ENCODE results near the gene GRAMD4. TPM values are rescaled to one million over a fixed set of nuclear protein-coding genes. Genes with fewer than 3 reads are reported as not detected.

The GRAMD4 gene
- polyA plus RNA-seq, 2 of the 4 experiments (the other 2 are of a cell fraction) = 7.7 to 13.1 TPM

DNA sequence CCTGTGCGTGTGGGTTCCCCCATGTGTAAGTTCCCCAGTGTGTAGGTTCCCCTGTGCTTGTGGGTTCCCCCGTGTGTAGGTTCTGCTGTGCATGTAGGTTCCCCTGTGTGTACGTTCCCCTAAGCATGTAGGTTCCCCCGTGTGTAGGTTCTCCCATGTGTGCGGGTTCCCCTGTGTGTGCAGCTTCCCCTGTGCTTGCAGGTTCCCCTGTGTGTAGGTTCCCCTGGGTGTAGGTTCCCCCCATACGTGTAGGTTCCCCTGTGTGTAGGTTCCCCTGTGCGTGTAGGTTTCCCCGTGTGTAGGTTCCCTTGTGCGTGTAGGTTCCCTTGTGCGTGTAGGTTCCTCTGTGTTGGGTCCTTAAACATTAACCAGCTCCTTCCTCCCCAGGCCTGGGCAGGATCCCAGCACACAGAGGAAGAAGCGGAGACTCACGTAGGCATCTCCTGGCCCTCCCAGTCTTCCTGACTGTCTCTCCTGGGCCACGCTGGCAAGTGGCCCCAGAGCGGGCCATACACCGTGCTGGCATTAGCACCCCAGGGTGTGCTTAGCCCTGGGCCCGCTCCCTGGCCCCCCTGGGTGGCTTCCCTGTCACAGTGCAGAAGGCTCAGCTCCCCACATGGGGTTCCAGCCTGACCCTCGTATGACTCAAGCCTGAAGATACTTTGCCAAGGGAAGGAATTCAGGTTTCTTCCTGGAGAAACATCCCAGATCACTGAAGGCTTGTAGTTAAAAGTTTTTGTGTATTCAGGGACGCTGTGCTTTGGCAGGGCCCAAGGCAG is 2.8 kb upstream of the GRAMD4 start (continued):
- TF ChIP-seq RFX5 (IDR thresholded peaks at IDR 0.05) (no peak), NPAS2 (CRISPR knock-in tag; IDR thresholded peaks at IDR 0.05; ENCODE audit: borderline replicate concordance) (no peak), RAD21 (conservative IDR thresholded peaks at IDR 0.05 in 1 of 2, IDR thresholded peaks at IDR 0.05 in 1 of 2) (no peak), HOXB13 (CRISPR knock-in tag; IDR thresholded peaks at IDR 0.05; ENCODE audit: low read depth) (no peak)
- TF ChIP-seq, protein P1, sequence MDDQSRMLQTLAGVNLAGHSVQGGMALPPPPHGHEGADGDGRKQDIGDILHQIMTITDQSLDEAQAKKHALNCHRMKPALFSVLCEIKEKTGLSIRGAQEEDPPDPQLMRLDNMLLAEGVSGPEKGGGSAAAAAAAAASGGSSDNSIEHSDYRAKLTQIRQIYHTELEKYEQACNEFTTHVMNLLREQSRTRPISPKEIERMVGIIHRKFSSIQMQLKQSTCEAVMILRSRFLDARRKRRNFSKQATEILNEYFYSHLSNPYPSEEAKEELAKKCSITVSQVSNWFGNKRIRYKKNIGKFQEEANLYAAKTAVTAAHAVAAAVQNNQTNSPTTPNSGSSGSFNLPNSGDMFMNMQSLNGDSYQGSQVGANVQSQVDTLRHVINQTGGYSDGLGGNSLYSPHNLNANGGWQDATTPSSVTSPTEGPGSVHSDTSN (IDR thresholded peaks at IDR 0.05) = no peak

DNA sequence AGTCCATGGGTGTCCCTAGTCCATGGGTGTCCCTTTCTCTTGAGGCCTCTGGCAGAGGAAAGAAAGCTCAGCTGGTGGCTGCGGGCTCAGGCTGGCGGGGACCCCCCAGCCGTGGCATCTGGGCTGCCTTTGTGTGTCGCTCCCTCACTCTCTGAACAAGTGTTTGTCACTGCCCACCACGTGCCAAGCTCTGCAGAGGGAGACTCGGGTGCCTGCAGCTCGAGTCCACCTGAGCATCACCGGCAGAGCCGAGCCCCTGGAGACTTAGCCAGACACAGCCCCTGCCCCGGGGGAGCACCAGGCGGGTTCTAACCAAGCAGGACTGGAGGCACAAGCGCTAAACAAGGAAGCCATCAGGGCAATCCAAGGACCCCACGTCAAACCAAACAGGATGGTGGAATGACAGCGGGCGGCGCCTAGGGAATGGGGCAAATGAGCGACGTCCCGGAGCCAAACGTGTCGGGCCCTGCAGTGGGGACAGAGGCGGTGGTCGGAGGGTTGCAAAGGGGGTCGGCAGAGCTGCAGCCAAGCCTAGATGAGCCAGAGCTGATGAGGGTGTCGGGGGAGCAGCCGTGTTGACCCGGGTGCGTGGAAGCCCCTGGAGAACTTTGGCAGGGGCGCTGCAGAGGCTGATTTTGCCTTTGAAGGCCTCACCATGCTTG is 2.1 kb upstream of the GRAMD4 start:
- DNase-seq (ENCODE audit: low read depth in 1 of 2, low spot score in 1 of 2) (no peak), ATAC-seq (no peak), FAIRE-seq (no peak)
- ChIA-PET POLR2A (no interaction called here), CTCF (interaction anchor here (1.2 kb wide), 1 partner anchor 75 kb away, joined by 3 read pairs; no protein-coding TSS in a partner anchor)
- WGBS (ENCODE audit: missing lambda C conversion rate) = 89% methylated on average over 23 of the region's 29 CpGs
- TF ChIP-seq NR3C1 (IDR thresholded peaks at IDR 0.05) (no peak), SREBF2 (IDR thresholded peaks at IDR 0.05) (no peak), CBX2 (IDR thresholded peaks at IDR 0.05; ENCODE audit: borderline replicate concordance, low read depth) (no peak), CEBPB (IDR thresholded peaks at IDR 0.05) (no peak), HOXA7 (CRISPR knock-in tag; IDR thresholded peaks at IDR 0.05) (no peak), NPAS2 (CRISPR knock-in tag; IDR thresholded peaks at IDR 0.05; ENCODE audit: borderline replicate concordance) (no peak), NFE2L2 (conservative IDR thresholded peaks at IDR 0.05; ENCODE audit: low read length) (no peak), RNF2 (IDR thresholded peaks at IDR 0.05; ENCODE audit: borderline replicate concordance, low read depth) (no peak), POLR2A (IDR thresholded peaks at IDR 0.05; ENCODE audit: low read length) (no peak), ZSCAN20 (CRISPR knock-in tag; IDR thresholded peaks at IDR 0.05) (no peak), MAZ (IDR thresholded peaks at IDR 0.05; ENCODE audit: borderline replicate concordance, low read depth, low read length) (no peak), POLR2AphosphoS2 (conservative IDR thresholded peaks at IDR 0.05; ENCODE audit: low read length) (no peak), CBX8 (IDR thresholded peaks at IDR 0.05) (no peak), BHLHE40 (IDR thresholded peaks at IDR 0.05; ENCODE audit: low read depth, low read length) (no peak), RARB (CRISPR knock-in tag; IDR thresholded peaks at IDR 0.05) (no peak)
- TF ChIP-seq, protein P2, sequence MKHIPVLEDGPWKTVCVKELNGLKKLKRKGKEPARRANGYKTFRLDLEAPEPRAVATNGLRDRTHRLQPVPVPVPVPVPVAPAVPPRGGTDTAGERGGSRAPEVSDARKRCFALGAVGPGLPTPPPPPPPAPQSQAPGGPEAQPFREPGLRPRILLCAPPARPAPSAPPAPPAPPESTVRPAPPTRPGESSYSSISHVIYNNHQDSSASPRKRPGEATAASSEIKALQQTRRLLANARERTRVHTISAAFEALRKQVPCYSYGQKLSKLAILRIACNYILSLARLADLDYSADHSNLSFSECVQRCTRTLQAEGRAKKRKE (CRISPR knock-in tag; IDR thresholded peaks at IDR 0.05; ENCODE audit: low read depth) = no peak
- TF ChIP-seq, protein P3, sequence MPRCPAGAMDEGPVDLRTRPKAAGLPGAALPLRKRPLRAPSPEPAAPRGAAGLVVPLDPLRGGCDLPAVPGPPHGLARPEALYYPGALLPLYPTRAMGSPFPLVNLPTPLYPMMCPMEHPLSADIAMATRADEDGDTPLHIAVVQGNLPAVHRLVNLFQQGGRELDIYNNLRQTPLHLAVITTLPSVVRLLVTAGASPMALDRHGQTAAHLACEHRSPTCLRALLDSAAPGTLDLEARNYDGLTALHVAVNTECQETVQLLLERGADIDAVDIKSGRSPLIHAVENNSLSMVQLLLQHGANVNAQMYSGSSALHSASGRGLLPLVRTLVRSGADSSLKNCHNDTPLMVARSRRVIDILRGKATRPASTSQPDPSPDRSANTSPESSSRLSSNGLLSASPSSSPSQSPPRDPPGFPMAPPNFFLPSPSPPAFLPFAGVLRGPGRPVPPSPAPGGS (IDR thresholded peaks at IDR 0.05) = no peak
- no peak overlapping the region for H3K4me3 ChIP-seq
- H3K27ac ChIP-seq = peak overlapping the region; percentile 54 to 56; a peak in 5 of 6 replicates
- peak overlapping the region; percentile 53 for H3K4me2 ChIP-seq
- H3K4me1 ChIP-seq = peaks cover 13% of the 10 kb centered on the region
- no peaks in the 10 kb centered on the region for H3K9me3 ChIP-seq

DNA sequence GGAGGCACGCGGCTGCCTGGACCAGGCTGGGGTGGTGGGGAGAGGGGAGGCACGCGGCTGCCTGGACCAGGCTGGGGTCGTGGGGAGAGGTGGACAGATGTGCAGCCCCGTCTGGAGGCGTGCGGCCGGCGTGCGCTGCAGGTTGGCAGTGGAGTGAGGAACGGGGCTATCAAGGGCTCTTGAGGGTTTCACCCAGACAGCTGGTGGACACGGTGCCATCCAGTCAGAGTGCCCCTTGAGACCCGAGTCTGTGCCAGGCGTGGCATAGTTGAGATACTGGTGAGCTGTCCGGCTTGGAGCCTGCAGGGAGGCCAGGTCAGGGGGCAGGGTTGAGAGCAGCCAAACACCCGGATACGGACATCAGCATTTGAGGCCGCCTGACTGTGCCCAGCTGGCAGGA is 1.5 kb upstream of the GRAMD4 start:
- Histone ChIP-seq H3K27ac (no peak overlapping the region), H3K4me1 (peaks cover 9% of the 10 kb centered on the region), H3K9me3 (no peaks in the 10 kb centered on the region), H3K4me3 (no peak overlapping the region), H3K4me2 (no peak overlapping the region)
- ChIA-PET CTCF (no interaction called here), POLR2A (no interaction called here)
- DNase-seq (ENCODE audit: low read depth in 1 of 2, low spot score in 1 of 2) (no peak), FAIRE-seq (no peak), ATAC-seq (no peak)
- 95% methylated on average over 17 of the region's 19 CpGs for WGBS (ENCODE audit: missing lambda C conversion rate)
- no peak for TF ChIP-seq FOXS1 (CRISPR knock-in tag; IDR thresholded peaks at IDR 0.05)
- TF ChIP-seq, protein P2 (CRISPR knock-in tag; IDR thresholded peaks at IDR 0.05; ENCODE audit: low read depth) = no peak
- no peak for TF ChIP-seq SREBF2 (IDR thresholded peaks at IDR 0.05)
- no peak for TF ChIP-seq JUNB (IDR thresholded peaks at IDR 0.05)
- TF ChIP-seq, protein P4, sequence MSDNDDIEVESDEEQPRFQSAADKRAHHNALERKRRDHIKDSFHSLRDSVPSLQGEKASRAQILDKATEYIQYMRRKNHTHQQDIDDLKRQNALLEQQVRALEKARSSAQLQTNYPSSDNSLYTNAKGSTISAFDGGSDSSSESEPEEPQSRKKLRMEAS (IDR thresholded peaks at IDR 0.05) = no peak
- TF ChIP-seq TFCP2L1 (CRISPR knock-in tag; IDR thresholded peaks at IDR 0.05) = no peak
- no peak for TF ChIP-seq CEBPB (IDR thresholded peaks at IDR 0.05)
- no peak for TF ChIP-seq POLR2A (IDR thresholded peaks at IDR 0.05; ENCODE audit: low read length)
- TF ChIP-seq NR3C1 (IDR thresholded peaks at IDR 0.05) = no peak
- no peak for TF ChIP-seq RCOR1 (IDR thresholded peaks at IDR 0.05; ENCODE audit: low read depth, low read length)
- no peak for TF ChIP-seq ZNF302 (CRISPR knock-in tag; IDR thresholded peaks at IDR 0.05)
- TF ChIP-seq GATA3 (IDR thresholded peaks at IDR 0.05; ENCODE audit: borderline replicate concordance) = no peak
- no peak for TF ChIP-seq FOSB (CRISPR knock-in tag; IDR thresholded peaks at IDR 0.05)
- no peak for TF ChIP-seq RARB (CRISPR knock-in tag; IDR thresholded peaks at IDR 0.05)
